H1 (cell line): Measurements from ENCODE around the gene FOXP4. TPM values are rescaled to one million over a fixed set of nuclear protein-coding genes. Genes with fewer than 3 reads are reported as not detected.

Experiments used
- polyA plus RNA-seq, 7 experiments: library from polyadenylated mRNA; depleted of rRNA in 3 of 7; stranded (reverse) in 5 of 7; unstranded in 2 of 7; fragments of >200 nt in 5 of 7; fragments of 200-250 nt in 2 of 7; gene quantifications; 1 replicate in 5 of 7; 2 replicates in 1 of 7; 4 replicates in 1 of 7; pipeline versions ENCODE4 v1.2.1 to v1.2.3, GENCODE V29; 2011 to 2013; ENCODE audit warnings: missing spikeins in 2 of 7, mixed read lengths in 2 of 7
- total RNA-seq: library from RNA; stranded (reverse); fragmentation: NEBNext Ultra II Directional; extraction: Animal tissue kit (Norgen Biotek cat#: 25700); gene quantifications from 2 replicates; pipeline ENCODE4 v1.2.1, GENCODE V29; 2021
- TF ChIP-seq, protein P1 (sequence below): fragments of 300-600 bp; sonication (generic); IDR thresholded peaks from 2 replicates; pipeline ENCODE4 v1.7.1; 2012; ENCODE audit warnings: low read length, moderate library complexity, mild to moderate bottlenecking, inconsistent platforms; ENCODE audit not compliant: insufficient replicate concordance

The FOXP4 gene
- total and polyA plus RNA-seq, 2 of the 8 experiments (the other 6 are each of a cell fraction or from before 2014, with no cell fraction given): 4.8 to 13.3 TPM

DNA sequence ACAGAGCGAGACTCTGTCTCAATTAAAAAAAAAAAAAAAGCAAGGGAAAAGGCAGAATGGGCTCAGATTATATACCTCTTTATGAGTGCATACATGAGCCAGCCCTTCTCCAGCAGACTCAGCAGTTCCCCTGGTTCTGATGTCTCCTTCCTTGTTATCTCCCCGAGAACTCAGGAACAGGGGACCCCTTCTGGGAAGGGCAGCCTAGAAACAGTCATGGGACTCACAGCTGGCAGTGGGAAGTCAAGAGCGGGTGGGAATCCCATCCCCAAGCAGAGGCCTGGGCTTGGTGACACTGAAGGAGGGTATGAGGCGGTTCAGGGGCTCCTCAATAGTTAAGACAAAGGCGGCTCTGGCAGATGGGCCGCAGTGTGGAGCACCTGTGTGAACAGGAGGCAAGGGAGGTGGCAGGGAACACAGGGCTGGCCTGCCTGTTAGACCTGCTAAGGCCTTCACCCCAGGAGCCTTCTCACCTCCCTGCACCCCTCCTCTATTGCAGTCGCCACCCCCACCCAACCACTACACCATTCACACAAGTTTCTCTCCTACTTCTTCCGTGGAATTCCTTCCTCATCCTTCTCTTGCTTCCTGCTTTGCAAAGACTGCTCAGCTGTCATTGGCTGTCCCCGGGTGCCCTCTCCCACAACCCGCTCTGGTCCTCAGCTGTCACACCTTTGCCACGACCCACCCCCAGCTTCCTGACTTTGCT, 62.4 kb downstream of the FOXP4 start (continued):
- TF ChIP-seq, protein P1, sequence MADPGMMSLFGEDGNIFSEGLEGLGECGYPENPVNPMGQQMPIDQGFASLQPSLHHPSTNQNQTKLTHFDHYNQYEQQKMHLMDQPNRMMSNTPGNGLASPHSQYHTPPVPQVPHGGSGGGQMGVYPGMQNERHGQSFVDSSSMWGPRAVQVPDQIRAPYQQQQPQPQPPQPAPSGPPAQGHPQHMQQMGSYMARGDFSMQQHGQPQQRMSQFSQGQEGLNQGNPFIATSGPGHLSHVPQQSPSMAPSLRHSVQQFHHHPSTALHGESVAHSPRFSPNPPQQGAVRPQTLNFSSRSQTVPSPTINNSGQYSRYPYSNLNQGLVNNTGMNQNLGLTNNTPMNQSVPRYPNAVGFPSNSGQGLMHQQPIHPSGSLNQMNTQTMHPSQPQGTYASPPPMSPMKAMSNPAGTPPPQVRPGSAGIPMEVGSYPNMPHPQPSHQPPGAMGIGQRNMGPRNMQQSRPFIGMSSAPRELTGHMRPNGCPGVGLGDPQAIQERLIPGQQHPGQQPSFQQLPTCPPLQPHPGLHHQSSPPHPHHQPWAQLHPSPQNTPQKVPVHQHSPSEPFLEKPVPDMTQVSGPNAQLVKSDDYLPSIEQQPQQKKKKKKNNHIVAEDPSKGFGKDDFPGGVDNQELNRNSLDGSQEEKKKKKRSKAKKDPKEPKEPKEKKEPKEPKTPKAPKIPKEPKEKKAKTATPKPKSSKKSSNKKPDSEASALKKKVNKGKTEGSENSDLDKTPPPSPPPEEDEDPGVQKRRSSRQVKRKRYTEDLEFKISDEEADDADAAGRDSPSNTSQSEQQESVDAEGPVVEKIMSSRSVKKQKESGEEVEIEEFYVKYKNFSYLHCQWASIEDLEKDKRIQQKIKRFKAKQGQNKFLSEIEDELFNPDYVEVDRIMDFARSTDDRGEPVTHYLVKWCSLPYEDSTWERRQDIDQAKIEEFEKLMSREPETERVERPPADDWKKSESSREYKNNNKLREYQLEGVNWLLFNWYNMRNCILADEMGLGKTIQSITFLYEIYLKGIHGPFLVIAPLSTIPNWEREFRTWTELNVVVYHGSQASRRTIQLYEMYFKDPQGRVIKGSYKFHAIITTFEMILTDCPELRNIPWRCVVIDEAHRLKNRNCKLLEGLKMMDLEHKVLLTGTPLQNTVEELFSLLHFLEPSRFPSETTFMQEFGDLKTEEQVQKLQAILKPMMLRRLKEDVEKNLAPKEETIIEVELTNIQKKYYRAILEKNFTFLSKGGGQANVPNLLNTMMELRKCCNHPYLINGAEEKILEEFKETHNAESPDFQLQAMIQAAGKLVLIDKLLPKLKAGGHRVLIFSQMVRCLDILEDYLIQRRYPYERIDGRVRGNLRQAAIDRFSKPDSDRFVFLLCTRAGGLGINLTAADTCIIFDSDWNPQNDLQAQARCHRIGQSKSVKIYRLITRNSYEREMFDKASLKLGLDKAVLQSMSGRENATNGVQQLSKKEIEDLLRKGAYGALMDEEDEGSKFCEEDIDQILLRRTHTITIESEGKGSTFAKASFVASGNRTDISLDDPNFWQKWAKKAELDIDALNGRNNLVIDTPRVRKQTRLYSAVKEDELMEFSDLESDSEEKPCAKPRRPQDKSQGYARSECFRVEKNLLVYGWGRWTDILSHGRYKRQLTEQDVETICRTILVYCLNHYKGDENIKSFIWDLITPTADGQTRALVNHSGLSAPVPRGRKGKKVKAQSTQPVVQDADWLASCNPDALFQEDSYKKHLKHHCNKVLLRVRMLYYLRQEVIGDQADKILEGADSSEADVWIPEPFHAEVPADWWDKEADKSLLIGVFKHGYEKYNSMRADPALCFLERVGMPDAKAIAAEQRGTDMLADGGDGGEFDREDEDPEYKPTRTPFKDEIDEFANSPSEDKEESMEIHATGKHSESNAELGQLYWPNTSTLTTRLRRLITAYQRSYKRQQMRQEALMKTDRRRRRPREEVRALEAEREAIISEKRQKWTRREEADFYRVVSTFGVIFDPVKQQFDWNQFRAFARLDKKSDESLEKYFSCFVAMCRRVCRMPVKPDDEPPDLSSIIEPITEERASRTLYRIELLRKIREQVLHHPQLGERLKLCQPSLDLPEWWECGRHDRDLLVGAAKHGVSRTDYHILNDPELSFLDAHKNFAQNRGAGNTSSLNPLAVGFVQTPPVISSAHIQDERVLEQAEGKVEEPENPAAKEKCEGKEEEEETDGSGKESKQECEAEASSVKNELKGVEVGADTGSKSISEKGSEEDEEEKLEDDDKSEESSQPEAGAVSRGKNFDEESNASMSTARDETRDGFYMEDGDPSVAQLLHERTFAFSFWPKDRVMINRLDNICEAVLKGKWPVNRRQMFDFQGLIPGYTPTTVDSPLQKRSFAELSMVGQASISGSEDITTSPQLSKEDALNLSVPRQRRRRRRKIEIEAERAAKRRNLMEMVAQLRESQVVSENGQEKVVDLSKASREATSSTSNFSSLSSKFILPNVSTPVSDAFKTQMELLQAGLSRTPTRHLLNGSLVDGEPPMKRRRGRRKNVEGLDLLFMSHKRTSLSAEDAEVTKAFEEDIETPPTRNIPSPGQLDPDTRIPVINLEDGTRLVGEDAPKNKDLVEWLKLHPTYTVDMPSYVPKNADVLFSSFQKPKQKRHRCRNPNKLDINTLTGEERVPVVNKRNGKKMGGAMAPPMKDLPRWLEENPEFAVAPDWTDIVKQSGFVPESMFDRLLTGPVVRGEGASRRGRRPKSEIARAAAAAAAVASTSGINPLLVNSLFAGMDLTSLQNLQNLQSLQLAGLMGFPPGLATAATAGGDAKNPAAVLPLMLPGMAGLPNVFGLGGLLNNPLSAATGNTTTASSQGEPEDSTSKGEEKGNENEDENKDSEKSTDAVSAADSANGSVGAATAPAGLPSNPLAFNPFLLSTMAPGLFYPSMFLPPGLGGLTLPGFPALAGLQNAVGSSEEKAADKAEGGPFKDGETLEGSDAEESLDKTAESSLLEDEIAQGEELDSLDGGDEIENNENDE: no peak
